Chondrocyte (in vitro differentiated cells): Measurements from ENCODE around the gene UGT1A5. TPM values are rescaled to one million over a fixed set of nuclear protein-coding genes. Genes with fewer than 3 reads are reported as not detected.

ENCODE experiments used
- DNase-seq: peaks from one replicate; pipeline ENCODE4 v3.0.0; 2021; ENCODE audit warnings: mixed read lengths, low spot score
- H3K27ac Mint-ChIP-seq: one replicate; pipeline ENCODE4 v1.8.0; 2021; ENCODE audit warnings: mild to moderate bottlenecking, moderate library complexity, mixed read lengths; ENCODE audit not compliant: unreplicated experiment
- H3K27me3 Mint-ChIP-seq: 2 replicates; pipeline ENCODE4 v1.8.0; 2021; ENCODE audit warnings: low read depth, mixed read lengths
- H3K36me3 Mint-ChIP-seq: 2 replicates; pipeline ENCODE4 v1.8.0; 2021; ENCODE audit warnings: low read depth, mixed read lengths
- H3K4me1 Mint-ChIP-seq: 2 replicates; pipeline ENCODE4 v1.8.0; 2021; ENCODE audit warnings: low read depth, mild to moderate bottlenecking, mixed read lengths
- H3K4me3 Mint-ChIP-seq: one replicate; pipeline ENCODE4 v1.8.0; 2021; ENCODE audit warnings: mild to moderate bottlenecking, moderate library complexity, mixed read lengths; ENCODE audit not compliant: unreplicated experiment
- H3K9me3 Mint-ChIP-seq: 2 replicates; pipeline ENCODE4 v1.8.0; 2021; ENCODE audit warnings: low read depth, mixed read lengths
- total RNA-seq: library from RNA; stranded (reverse); gene quantifications from 3 replicates; pipeline ENCODE4 v1.2.1, GENCODE V29; 2021
- TF ChIP-seq, protein P1 (sequence below): fragments of 200-600 bp; sonication (generic); IDR thresholded peaks from 2 replicates; pipeline ENCODE4 v1.5.0; 2021; ENCODE audit warnings: antibody characterized with exemption, mild to moderate bottlenecking, moderate library complexity

UGT1A5 gene
- total RNA-seq, 1 donor from 2014 or later: not detected

- no peak for DNase-seq
Observed at GRCh38 chr2:233803994-233804393, 91.3 kb downstream of the UGT1A5 start.

DNA sequence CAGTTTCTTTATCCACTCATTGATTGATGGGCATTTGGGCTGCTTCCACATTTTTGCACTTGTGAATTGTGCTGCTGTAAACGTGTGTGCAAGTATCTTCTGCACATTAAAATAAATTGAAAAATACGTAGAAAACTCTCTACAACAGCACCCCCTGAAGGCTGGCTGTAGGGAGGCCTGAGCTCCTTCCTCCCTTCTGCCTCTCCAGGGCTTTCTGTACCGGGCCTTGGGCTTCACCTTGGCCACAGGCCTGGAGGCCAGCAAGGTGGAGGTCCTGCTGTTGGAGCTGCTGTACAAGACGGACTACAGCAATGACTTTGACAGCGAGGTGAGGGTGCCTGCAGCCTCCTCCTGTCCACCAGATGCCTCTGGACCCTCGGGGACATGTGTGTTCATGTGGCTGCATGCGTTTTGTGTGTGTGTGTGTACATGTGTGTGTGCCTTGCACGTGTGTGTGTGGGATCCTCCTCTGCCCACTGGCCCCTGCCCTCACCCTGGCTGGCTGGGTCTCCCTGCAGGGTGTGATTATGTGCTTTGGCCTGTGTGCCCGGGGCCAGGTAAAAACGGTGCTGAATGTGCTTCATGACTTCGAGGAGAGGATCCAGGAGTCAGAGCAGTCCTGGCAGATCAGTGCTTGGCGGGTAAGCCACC is 94.6 kb downstream of the UGT1A5 start:
- Mint-ChIP-seq H3K4me1 (no peaks in the 10 kb centered on the region), H3K27me3 (peaks cover 32% of the 10 kb centered on the region), H3K9me3 (no peaks in the 10 kb centered on the region), H3K27ac (no peak overlapping the region), H3K36me3 (no peaks in the 10 kb centered on the region), H3K4me3 (no peak overlapping the region)
- TF ChIP-seq, protein P1, sequence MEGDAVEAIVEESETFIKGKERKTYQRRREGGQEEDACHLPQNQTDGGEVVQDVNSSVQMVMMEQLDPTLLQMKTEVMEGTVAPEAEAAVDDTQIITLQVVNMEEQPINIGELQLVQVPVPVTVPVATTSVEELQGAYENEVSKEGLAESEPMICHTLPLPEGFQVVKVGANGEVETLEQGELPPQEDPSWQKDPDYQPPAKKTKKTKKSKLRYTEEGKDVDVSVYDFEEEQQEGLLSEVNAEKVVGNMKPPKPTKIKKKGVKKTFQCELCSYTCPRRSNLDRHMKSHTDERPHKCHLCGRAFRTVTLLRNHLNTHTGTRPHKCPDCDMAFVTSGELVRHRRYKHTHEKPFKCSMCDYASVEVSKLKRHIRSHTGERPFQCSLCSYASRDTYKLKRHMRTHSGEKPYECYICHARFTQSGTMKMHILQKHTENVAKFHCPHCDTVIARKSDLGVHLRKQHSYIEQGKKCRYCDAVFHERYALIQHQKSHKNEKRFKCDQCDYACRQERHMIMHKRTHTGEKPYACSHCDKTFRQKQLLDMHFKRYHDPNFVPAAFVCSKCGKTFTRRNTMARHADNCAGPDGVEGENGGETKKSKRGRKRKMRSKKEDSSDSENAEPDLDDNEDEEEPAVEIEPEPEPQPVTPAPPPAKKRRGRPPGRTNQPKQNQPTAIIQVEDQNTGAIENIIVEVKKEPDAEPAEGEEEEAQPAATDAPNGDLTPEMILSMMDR: no peak
- DNase-seq: peak; percentile 75

More at GRCh38 chr2:233803994-233804393, 91.3 kb downstream of the UGT1A5 start:
- Mint-ChIP-seq H3K4me3 (no peak overlapping the region), H3K4me1 (peaks cover 4% of the 10 kb centered on the region), H3K27me3 (peaks cover 26% of the 10 kb centered on the region), H3K36me3 (peaks cover 2% of the 10 kb centered on the region), H3K27ac (no peak overlapping the region), H3K9me3 (peaks cover 5% of the 10 kb centered on the region)
- TF ChIP-seq, protein P1: no peak

GRCh38 chr2:233807966-233808935 is 95.5 kb downstream of the UGT1A5 start:
- Mint-ChIP-seq H3K36me3 (no peaks in the 10 kb centered on the region), H3K27ac (no peak overlapping the region)

GRCh38 chr2:233810385-233810784 is 97.7 kb downstream of the UGT1A5 start:
- Mint-ChIP-seq H3K36me3 (no peaks in the 10 kb centered on the region), H3K27ac (no peak overlapping the region), H3K4me3 (no peak overlapping the region), H3K4me1 (peaks cover 2% of the 10 kb centered on the region), H3K27me3 (peaks cover 15% of the 10 kb centered on the region), H3K9me3 (no peaks in the 10 kb centered on the region)
- DNase-seq: no peak
- TF ChIP-seq, protein P1: no peak

More at GRCh38 chr2:233807966-233808935, 95.5 kb downstream of the UGT1A5 start:
- Mint-ChIP-seq H3K4me3 (no peak overlapping the region), H3K27me3 (peaks cover 26% of the 10 kb centered on the region), H3K9me3 (no peaks in the 10 kb centered on the region), H3K4me1 (peaks cover 2% of the 10 kb centered on the region)
- TF ChIP-seq, protein P1: no peak
- no peak for DNase-seq

DNA sequence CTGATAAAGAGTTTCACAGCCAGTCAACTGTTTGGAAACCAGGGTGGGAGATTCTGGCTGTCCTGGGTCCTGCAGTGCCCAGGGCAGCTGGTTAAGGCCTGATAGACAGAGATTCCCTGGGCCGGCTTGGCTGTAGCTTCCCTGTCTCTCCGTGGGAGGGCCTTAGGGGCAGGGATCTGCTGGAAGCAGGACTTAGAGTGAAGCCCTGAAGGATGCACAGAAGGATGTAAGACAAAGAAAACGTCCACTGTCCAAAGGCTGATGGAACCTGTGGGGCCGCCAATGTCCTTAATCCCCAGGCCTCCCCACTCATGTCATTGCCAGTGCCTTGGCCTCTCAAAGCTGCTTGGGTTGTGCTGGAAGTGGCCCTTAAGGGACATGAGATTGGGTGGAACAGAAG is 98.4 kb downstream of the UGT1A5 start:
- DNase-seq: peak; percentile 52
- Mint-ChIP-seq H3K4me1 (peaks cover 8% of the 10 kb centered on the region), H3K36me3 (no peaks in the 10 kb centered on the region), H3K9me3 (no peaks in the 10 kb centered on the region), H3K27me3 (peaks cover 12% of the 10 kb centered on the region), H3K27ac (no peak overlapping the region), H3K4me3 (no peak overlapping the region)
- TF ChIP-seq, protein P1: no peak
